Loucy (cell line): ENCODE measurements around the gene OGA.
A peak's percentile ranks its signal among the peaks of the same experiment; 100 is the strongest.

Experiments
- H2AFZ ChIP-seq: fragments of 200-600 bp; sonication (generic); 2 replicates; pipeline ENCODE4 v1.6.0; 2016; ENCODE audit warnings: antibody characterized with exemption, mild to moderate bottlenecking, low read length, moderate library complexity
- H3F3A ChIP-seq: fragments of 200-600 bp; 2 replicates; pipeline ENCODE4 v1.6.0; 2016; ENCODE audit warnings: antibody characterized with exemption, low read depth, mild to moderate bottlenecking
- H3K27me3 ChIP-seq: fragments of 200-600 bp; sonication (generic); 2 replicates; pipeline ENCODE4 v1.6.1; 2014; ENCODE audit warnings: low read length, mild to moderate bottlenecking; ENCODE audit not compliant: insufficient read depth, poor library complexity, severe bottlenecking
- H3K36me3 ChIP-seq: fragments of 200-600 bp; sonication (generic); 2 replicates; pipeline ENCODE4 v1.6.1; 2016; ENCODE audit warnings: low read length; ENCODE audit not compliant: insufficient read depth
- H3K4me1 ChIP-seq: fragments of 200-600 bp; sonication (generic); 2 replicates; pipeline ENCODE4 v1.5.1; 2014; ENCODE audit warnings: low read length, mild to moderate bottlenecking; ENCODE audit not compliant: insufficient read depth, poor library complexity, severe bottlenecking
- H3K4me2 ChIP-seq: fragments of 200-600 bp; sonication (generic); 2 replicates; pipeline ENCODE4 v1.6.0; 2014; ENCODE audit warnings: antibody characterized with exemption, low read length, low read depth, mild to moderate bottlenecking; ENCODE audit not compliant: poor library complexity, severe bottlenecking
- H3K4me3 ChIP-seq: fragments of 200-600 bp; sonication (generic); 2 replicates; pipeline ENCODE4 v1.5.1; 2014; ENCODE audit warnings: low read length, mild to moderate bottlenecking, mixed read lengths; ENCODE audit not compliant: poor library complexity, severe bottlenecking
- H3K79me2 ChIP-seq: fragments of 200-600 bp; sonication (generic); 2 replicates; pipeline ENCODE4 v1.6.1; 2014; ENCODE audit warnings: low read length; ENCODE audit not compliant: insufficient read depth
- H3K9ac ChIP-seq: fragments of 200-600 bp; sonication (generic); 2 replicates; pipeline ENCODE4 v1.6.0; 2014; ENCODE audit warnings: mild to moderate bottlenecking, low read depth, low read length, moderate library complexity; ENCODE audit not compliant: poor library complexity, severe bottlenecking
- H3K9me2 ChIP-seq: fragments of 200-600 bp; sonication (generic); replicated peaks from 2 replicates; pipeline ENCODE4 v1.6.1; 2016; ENCODE audit warnings: low read depth, low read length, mixed read lengths
- H3K9me3 ChIP-seq: fragments of 200-600 bp; sonication (generic); 2 replicates; pipeline ENCODE4 v1.6.1; 2014; ENCODE audit warnings: mild to moderate bottlenecking, antibody characterized with exemption, low read length, low read depth; ENCODE audit not compliant: insufficient read depth
- H4K20me1 ChIP-seq: fragments of 200-600 bp; sonication (generic); 2 replicates; pipeline ENCODE4 v1.6.0; 2014; ENCODE audit warnings: antibody characterized with exemption, low read length, mild to moderate bottlenecking; ENCODE audit not compliant: insufficient read depth, poor library complexity, severe bottlenecking
- EZH2phosphoT487 ChIP-seq: fragments of 200-600 bp; IDR thresholded peaks from 2 replicates; pipeline ENCODE4 v1.6.1; 2018; ENCODE audit warnings: antibody characterized with exemption, mild to moderate bottlenecking, moderate library complexity, borderline replicate concordance
- TF ChIP-seq, protein P1 (sequence below): fragments of 200-600 bp; sonication (generic); conservative IDR thresholded peaks from 2 replicates; pipeline ENCODE4 v1.5.1; 2014; ENCODE audit warnings: mild to moderate bottlenecking, antibody characterized with exemption, low read length

OGA gene

DNA sequence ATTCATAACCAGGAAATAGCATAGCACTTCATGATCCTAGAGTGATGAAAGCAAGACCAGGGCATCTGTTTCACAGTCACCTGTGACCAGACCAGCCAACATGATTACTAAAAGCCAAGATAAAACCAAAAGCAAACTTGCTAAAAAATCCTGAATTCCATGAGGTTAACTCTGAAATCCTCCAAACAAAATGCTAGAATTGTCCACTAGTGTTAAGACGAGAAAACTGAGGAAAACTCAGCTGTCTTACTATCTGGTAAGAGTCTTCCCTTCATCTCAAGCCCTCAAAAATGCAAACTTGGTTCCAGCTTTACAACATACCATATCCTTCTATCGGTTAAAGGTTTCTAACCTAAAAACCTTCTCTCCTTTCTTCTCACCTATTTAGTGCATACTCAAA, 33.7 kb downstream of the OGA start:
- no peaks in the 10 kb centered on the region for H3F3A ChIP-seq
- peaks cover 43% of the 10 kb centered on the region; the same call in 1 of the 2 replicates for H3K36me3 ChIP-seq

DNA sequence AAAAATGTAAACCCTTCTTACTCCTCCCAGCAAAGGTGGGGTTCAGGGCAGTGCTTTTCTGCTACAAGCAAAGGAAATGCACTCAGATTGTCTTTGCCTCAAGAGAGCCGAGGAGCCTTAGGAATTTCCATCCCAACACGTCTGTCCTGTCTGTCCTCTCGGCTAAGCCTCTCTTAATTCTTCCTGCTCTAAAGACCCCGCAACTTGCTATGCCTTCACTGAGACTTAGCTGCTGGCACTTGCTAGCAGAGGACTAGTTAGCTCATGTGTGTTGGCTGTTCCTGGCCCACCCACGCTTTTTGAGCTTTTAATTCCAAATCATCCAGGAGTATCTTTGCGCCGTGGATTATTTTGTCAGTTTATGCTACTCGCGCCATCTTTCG, 34.5 kb downstream of the OGA start:
- TF ChIP-seq EZH2phosphoT487: no peak
- TF ChIP-seq, protein P1, sequence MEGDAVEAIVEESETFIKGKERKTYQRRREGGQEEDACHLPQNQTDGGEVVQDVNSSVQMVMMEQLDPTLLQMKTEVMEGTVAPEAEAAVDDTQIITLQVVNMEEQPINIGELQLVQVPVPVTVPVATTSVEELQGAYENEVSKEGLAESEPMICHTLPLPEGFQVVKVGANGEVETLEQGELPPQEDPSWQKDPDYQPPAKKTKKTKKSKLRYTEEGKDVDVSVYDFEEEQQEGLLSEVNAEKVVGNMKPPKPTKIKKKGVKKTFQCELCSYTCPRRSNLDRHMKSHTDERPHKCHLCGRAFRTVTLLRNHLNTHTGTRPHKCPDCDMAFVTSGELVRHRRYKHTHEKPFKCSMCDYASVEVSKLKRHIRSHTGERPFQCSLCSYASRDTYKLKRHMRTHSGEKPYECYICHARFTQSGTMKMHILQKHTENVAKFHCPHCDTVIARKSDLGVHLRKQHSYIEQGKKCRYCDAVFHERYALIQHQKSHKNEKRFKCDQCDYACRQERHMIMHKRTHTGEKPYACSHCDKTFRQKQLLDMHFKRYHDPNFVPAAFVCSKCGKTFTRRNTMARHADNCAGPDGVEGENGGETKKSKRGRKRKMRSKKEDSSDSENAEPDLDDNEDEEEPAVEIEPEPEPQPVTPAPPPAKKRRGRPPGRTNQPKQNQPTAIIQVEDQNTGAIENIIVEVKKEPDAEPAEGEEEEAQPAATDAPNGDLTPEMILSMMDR: no peak
- no peaks in the 10 kb centered on the region for H3K27me3 ChIP-seq
- peak overlapping the region; percentile 94 for H2AFZ ChIP-seq
- H3K9ac ChIP-seq: peak overlapping the region; percentile 78
- no peaks in the 10 kb centered on the region for H3K9me2 ChIP-seq
- H3K4me2 ChIP-seq: peak overlapping the region; percentile 95
- H3F3A ChIP-seq: no peaks in the 10 kb centered on the region
- H3K4me3 ChIP-seq: peak overlapping the region; percentile 91
- peaks cover 12% of the 10 kb centered on the region for H3K4me1 ChIP-seq
- H3K79me2 ChIP-seq: peaks cover 14% of the 10 kb centered on the region; the same call in 1 of the 2 replicates
- H3K36me3 ChIP-seq: peaks cover 34% of the 10 kb centered on the region; the same call in 1 of the 2 replicates
- peaks cover 5% of the 10 kb centered on the region for H4K20me1 ChIP-seq
- H3K9me3 ChIP-seq: no peaks in the 10 kb centered on the region

More for the DNA sequence above, 33.7 kb downstream of the OGA start:
- Histone ChIP-seq H3K27me3 (no peaks in the 10 kb centered on the region), H3K4me2 (peak overlapping the region; percentile 95), H4K20me1 (peaks cover 5% of the 10 kb centered on the region), H3K9me2 (no peaks in the 10 kb centered on the region), H2AFZ (no peak overlapping the region), H3K79me2 (peaks cover 14% of the 10 kb centered on the region; the same call in 1 of the 2 replicates), H3K4me1 (peaks cover 12% of the 10 kb centered on the region), H3K9me3 (no peaks in the 10 kb centered on the region), H3K4me3 (no peak overlapping the region), H3K9ac (no peak overlapping the region)
- TF ChIP-seq EZH2phosphoT487: no peak

GRCh38 chr10:101782811-101783735, 35.2 kb downstream of the OGA start, which contains the start of gene NPM3:
TSS of gene NPM3 (minus strand) at chr10:101783446. CDS start at chr10:101783390, 56 bp downstream.
- Histone ChIP-seq H3K4me1 (peaks cover 12% of the 10 kb centered on the region), H3K9me2 (no peaks in the 10 kb centered on the region), H3K9me3 (no peaks in the 10 kb centered on the region), H4K20me1 (peaks cover 5% of the 10 kb centered on the region), H3K36me3 (peaks cover 29% of the 10 kb centered on the region; the same call in 1 of the 2 replicates), H3K4me2 (peak within 1 kb of the TSS; percentile 95), H3K9ac (peak within 1 kb of the TSS; percentile 78), H2AFZ (peak within 1 kb of the TSS; percentile 94), H3K27me3 (no peaks in the 10 kb centered on the region), H3K4me3 (peak within 1 kb of the TSS; percentile 91), H3F3A (no peaks in the 10 kb centered on the region), H3K79me2 (peaks cover 14% of the 10 kb centered on the region; the same call in 1 of the 2 replicates)
- TF ChIP-seq, protein P1: no peak
- no peak for TF ChIP-seq EZH2phosphoT487
